T-helper 1 cell (primary cell): ENCODE data around the gene C15orf62.

Source experiments
- DNase-seq, 5 donors: peaks; one replicate each; pipeline ENCODE4 v3.0.0-alpha.2; 2012 to 2020

The C15orf62 gene

DNA sequence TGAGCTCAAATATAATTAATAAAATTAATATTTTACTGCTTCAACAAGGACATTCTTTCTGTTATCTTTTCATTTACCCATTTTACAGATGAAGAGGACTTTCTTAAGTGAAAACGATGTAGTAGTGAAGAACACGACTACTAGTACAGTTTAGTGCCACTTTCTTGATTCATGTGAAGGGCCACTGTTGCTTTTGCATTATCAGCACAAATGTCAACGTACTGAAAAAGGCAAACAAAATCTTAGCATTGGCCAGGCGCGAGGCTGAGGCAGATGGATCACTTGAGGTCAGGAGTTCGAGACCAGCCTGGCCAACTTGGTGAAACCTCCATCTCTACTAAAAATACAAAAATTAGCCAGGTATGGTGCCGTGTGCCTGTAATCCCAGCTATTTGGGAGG, 49.3 kb downstream of the C15orf62 start:
- no peak for DNase-seq

DNA sequence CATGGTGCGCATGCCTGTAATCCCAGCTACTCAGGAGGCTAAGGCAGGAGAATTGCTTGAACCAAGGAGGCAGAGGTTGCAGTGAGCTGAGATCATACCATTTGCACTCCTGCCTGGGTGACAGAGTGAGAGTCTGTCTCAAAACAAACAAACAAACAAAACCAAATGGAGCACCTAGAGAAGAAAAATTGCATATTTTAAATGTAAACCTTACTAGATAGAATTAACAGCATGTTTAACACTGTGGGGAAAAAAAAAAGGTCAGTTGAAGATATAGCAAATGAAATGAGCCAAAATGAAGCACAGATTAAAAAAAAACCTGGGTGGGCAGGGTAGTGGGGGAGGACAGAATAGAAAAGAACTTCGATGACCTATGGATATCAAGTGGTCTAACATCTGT, 51.4 kb downstream of the C15orf62 start:
- DNase-seq = no peak
